RPMI7951 (cell line): ENCODE results near the gene RIPK3. TPM values are rescaled to one million over a fixed set of nuclear protein-coding genes. Genes with fewer than 3 reads are reported as not detected.
"Not testable (repeated sequence)": the region's sequence is repeated elsewhere in the genome, so short reads cannot be mapped to it uniquely, and the experiment has no call there.

ENCODE experiments used
- DNase-seq: peaks from one replicate; pipeline ENCODE4 v3.0.0-alpha.2; 2012; ENCODE audit warnings: low read depth
- total RNA-seq: library from RNA; depleted of rRNA; stranded (reverse); fragments of >200 nt; shearing (Covaris generic); gene quantifications from 2 replicates; pipeline ENCODE4 v1.2.3, GENCODE V29; 2014

The RIPK3 gene
- total RNA-seq, 1 experiment from 2014 or later, result 0.60 TPM

- no peak for DNase-seq
These were observed 30.3 kb upstream of the RIPK3 start for GRCh38 chr14:24369907-24370687.

DNA sequence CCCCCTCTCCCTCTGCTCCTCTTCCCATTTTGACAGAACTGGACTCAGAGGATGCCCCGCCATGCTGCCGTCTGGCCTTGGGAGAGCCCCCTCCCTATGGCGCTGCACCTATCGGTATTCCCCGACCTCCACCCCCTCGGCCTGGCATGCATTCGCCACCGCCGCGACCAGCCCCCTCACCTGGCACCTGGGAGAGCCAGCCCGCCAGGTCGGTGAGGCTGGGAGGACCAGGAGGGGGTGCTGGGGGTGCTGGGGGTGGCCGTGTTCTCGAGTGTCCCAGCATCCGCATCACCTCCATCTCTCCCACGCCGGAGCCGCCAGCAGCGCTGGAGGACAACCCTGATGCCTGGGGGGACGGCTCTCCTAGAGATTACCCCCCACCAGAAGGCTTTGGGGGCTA lies 29.7 kb upstream of the RIPK3 start:
- no peak for DNase-seq

GRCh38 chr14:24368562-24369252 lies 28.9 kb upstream of the RIPK3 start:
- peak; percentile 78 for DNase-seq

GRCh38 chr14:24368212-24368561 lies 28.4 kb upstream of the RIPK3 start:
- DNase-seq, result no peak

DNA sequence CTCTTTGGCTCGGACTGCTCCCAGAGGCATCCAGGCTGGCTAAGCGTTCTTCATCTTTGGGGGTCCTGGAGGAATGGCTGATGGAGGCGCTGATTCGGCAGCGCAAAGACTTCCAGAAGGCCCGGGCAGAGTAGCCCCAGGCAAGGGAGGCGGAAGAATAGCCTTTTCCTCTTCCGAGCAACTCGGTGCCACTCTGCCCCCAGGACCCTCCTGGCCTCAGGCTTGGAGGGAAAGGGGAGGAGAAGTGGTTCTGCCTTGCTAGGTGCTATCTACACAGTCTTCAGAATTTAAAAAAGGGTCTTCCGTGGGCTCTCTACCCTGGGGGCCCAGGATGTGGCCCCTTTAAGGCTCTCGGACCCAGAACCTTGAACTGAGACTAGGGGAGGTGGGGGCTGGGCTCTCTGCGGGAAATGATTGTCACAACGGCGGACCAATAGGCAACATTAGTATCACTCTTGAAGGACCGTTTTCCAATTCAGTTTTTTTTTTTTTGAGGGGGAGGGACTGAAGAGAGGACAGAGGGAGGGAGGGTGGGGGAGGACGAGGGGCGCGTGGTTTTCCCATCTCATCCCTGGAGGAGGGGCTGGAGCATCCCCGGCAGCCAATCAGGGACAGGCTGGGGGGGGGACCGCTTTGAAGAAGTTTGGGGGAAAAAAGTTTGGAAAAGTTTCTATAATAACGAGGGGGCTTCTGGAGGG lies 27.9 kb upstream of the RIPK3 start, which contains the start of gene NFATC4:
NFATC4 (plus strand) TSS at position 671 of the 698 bp plus-strand sequence. CDS start 157 bp downstream, outside the sequence.
- DNase-seq, result peak; percentile 92

DNA sequence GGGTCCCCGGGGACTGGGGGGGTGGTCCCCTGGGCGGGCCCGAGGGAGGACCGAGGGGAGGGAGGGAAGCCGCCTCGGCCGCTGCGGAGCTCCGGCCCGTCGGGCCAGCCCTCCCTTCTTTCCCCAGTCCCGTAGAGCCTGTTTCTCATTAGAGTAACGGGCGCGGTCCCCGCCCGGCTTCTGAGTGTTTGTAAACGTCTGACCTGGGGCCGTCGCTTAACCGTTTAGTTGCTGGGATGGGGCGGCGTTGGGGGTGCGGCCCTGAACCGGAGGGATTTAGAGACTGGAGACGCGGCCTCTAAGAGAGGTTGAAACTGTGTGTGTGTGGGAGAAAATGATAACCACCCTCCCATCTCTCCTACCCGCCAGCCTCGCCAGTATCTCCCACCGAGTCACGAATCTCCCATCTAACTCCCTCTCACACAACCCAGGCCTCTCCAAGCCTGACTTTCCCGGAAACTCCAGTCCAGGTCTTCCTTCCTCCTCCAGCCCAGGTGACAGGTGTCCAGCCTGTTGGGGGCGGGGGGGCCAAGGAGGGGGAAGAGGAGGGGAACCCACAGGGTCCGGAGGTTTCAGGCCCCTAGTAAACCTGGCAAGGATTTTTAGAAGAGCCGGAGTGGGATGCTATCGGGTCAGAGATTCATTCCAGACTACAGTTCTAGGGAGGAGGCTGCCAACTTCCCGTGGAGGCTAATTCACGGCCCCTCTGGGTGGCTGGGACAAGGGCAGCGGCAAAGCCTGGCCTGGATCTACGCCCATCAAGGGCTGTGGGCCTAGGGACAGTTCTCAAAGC lies 27.1 kb upstream of the RIPK3 start:
- peak; percentile 91 for DNase-seq

DNA sequence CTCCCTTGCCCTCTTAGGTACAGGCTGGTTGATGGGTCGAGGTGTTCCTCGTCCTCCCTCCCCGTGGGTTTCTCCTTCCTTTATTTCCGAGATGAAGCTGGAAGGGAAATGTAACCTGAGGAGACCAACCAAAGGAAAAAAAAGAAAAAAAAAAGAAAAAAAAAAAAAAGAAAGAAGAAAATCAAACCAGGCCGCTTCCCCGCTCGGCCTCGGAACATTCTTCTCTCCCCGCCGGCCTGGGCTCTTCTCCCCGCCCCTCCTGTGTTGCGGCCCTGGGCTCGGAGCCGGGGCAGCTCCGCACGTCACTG lies 26.6 kb upstream of the RIPK3 start:
- DNase-seq, result no peak

DNA sequence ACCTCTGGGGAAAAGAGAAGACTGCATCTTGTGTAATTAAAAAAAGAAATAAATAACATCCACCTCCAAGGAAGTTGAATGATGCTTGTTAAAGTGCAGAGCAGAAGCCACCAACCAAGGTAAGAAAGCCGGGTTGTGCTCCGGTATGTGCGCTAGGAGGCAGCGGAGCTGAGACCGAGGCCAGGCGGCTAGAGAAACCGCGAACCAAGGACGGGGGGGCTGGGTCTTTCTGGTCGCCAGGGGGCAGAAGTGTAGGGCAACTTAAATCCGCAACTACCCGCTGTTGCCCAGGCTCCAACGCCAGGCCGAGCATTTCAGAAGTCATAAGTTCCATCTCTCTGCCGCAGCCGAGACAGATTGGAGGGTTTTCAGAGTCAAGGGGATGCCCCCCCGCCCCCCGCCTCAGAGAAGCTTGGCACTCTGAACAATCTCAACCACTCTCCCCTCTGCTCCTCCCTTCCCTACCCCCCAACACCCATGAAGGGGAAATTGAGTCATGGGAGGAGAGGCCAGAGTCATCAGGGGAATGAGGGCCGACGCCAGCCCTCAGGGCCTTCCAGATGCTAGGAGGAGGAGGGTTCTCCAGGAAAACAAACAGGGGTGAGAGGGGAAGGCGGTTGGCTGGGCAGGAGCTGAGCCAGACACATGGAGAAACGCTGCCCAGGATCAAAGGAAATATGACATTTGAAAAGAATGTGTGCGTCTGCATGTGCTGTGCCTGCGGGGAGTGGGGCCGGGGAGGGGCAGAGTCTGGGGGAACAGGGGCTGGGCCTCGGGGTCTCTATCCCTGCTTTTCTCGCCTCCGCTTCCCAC lies 26.0 kb upstream of the RIPK3 start:
- DNase-seq, result peak; percentile 91

DNA sequence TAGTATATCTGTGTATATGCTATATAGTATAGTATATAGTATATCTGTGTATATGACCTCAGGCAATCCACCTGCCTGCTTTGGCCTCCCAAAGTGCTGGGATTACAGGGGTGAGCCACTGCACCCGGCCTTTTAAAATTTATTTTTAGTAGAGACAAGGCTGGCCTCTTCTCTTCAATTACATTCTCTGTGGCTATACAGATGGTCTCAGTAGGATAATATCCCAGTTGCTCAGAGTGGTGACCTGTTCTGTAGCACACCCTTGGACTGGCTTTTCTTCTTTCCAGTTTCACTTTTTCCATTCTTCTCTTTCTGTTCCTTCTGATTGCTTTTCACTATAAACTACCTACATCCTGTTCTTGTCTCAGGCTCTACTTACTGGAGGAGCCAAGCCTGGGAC lies 25.1 kb upstream of the RIPK3 start:
- no peak for DNase-seq

DNA sequence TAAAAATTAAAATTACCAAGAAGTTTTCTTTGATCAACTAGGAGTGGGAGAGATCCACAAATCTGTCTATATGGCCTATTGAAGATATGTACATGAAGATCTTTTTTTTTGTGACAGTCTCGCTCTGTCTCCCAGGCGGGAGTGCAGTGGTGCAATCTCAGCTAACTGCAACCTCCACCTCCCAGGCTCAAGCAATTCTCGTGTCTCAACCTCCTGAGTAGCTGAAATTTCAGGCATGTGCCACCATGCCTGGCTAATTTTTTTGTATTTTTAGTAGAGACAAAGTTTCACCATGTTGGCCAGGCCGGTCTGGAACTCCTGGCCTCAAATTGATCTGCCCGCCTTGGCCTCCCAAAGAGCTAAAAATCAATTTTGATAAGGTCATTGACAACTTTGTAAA lies 23.6 kb upstream of the RIPK3 start:
- no peak for DNase-seq

DNA sequence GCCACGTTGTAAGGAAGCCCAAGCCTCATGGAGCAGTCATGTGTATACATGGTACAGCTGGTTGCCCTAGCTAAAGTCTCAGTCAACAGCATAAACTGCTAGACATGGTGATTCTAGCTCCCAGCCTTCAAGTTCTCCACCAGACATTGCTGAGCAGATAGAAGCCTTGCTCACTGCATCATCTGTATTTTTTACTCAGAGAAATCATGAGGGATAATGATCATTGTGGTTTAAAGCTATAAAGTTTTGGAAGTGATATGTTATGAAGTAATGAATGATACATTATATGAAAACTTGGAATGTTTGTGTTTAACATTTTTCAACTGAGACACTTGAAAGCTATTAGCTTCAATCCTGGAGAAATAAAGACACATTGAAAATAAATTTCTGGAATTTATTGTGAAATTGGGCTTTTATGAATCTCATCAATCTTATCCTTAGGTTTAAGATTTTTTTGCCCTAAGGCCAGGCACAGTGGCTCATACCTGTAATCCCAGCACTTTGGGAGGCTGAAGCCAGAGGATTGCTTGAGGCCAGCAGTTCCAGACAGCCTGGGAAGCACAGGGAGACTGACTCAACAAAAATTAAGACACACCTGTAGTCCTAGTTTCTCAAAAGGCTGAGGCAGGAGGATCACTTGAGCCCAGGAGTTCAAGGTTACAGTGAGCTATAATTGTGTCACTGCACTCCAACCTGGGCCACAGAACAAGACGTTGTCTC lies 22.6 kb upstream of the RIPK3 start:
- no peak for DNase-seq

- no peak for DNase-seq
These were observed 21.5 kb upstream of the RIPK3 start for GRCh38 chr14:24361326-24361725.

- no peak for DNase-seq
These were observed 20.5 kb upstream of the RIPK3 start for GRCh38 chr14:24360281-24360680.

GRCh38 chr14:24356208-24356607 lies 16.4 kb upstream of the RIPK3 start:
- DNase-seq, result no peak

DNA sequence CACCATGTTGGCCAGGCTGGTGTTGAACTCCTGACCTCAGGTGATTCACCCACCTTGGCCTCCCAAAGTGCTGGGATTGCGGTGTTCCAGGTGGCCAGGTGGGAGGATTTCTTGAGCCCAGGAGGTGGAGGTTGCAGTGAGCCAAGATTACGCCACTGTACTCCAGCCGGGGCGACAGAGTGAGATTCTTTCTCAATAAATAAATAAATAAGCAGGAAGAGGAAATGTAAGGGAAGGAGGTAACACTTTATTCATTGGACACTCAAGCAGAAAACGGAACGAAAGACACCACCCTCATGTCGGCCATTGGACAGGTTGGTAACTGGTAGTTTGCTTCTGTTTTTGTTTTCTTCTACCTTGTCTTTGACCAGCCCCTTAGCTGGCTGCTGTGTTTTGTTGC lies 15.2 kb upstream of the RIPK3 start:
- DNase-seq, result no peak

GRCh38 chr14:24354482-24354825 lies 14.7 kb upstream of the RIPK3 start:
- not testable (repeated sequence) for DNase-seq

DNA sequence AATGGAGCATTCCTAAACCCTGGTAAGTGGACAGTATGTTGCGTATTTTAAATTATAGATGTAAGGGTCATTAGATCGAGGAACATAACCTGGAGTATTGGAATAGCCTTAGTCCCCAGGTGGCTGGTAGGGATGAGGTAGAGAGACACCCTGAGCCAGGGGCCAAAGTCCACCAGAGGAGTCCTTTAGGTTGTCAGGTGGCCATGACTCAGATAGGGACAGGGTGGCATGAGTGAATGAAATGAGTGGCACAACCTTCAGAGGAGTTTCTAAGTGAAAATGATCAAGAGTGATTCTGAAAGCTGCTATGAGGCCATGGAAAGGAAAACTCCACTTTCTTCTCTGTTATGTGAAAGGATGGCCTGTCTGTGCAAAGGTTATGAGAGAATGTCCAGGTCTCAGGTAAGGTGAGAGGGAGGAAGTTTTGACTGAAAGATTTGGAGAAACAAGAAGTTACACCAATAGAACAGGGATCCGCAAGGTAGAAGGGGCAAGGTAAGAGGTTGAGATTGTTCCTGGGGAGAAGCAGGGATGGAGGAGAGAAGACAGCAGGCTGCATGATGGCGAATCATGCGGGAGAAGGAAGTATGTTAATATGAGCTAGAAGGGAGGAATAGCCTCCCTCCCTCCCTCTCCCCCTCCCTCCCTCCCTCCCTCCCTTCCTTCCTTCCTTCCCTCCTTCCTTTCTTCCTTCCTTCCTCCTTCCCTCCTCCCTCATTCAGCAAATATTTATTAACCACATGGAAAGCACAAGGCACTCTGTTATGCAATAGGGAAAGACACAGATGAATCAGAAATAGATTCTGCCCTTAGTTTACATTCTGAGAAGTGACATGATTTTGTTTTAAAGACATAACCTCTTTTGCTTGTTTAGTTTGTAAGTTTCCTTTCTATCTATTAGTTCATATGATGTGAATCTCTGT lies 14.0 kb upstream of the RIPK3 start:
- no peak for DNase-seq

- peak; percentile 36 for DNase-seq
These were observed 11.7 kb upstream of the RIPK3 start for GRCh38 chr14:24351517-24351916.

DNA sequence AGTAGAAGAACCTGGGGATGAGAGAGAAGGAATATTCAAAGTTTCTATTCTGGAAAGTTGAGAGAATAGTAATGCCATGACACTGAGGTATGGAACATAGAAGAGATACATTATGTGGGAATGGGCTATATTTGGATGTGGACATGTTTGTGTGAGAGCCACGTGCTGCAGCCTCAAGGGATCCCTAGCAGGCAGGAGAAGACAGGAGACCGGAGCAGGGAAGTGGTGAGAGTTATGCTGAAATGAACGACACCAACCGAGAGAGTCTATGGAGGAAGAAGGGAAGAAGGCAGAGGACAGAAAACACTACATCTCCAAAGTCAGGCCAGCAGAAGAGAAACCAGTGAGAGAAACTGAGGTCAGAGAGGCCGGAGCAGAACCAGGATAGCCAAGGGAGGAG lies 10.0 kb upstream of the RIPK3 start:
- DNase-seq, result no peak

GRCh38 chr14:24348186-24348585 lies 8.4 kb upstream of the RIPK3 start:
- no peak for DNase-seq
